ENCODE measurements around the gene SOAT1. TPM values are rescaled to one million over a fixed set of nuclear protein-coding genes. Genes with fewer than 3 reads are reported as not detected.

Gene SOAT1
- total RNA-seq, 1 experiment from 2014 or later: 43.5 TPM

DNA sequence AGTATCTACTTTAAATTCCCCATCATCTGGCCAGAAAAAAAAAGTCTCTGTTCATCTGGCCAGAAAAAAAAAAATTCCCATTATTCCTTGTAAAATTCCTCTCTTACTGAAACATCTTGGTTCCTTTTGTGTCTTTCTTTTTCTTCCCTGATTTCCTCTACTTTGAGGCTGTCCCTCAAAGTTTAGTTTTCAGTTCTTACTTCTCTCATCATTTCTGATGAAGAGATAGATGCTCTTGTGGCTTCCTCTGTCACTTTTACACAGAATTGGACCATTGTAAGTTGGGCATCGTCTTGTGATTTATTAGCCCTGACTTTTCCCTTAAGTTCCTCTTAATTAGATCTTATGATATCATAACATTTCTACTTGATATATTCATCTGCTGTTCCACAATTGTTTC, 6.5 kb downstream of the SOAT1 start:
- TF ChIP-seq, protein P1, sequence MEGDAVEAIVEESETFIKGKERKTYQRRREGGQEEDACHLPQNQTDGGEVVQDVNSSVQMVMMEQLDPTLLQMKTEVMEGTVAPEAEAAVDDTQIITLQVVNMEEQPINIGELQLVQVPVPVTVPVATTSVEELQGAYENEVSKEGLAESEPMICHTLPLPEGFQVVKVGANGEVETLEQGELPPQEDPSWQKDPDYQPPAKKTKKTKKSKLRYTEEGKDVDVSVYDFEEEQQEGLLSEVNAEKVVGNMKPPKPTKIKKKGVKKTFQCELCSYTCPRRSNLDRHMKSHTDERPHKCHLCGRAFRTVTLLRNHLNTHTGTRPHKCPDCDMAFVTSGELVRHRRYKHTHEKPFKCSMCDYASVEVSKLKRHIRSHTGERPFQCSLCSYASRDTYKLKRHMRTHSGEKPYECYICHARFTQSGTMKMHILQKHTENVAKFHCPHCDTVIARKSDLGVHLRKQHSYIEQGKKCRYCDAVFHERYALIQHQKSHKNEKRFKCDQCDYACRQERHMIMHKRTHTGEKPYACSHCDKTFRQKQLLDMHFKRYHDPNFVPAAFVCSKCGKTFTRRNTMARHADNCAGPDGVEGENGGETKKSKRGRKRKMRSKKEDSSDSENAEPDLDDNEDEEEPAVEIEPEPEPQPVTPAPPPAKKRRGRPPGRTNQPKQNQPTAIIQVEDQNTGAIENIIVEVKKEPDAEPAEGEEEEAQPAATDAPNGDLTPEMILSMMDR (conservative IDR thresholded peaks at IDR 0.05): no peak
- TF ChIP-seq EZH2 (IDR thresholded peaks at IDR 0.05; ENCODE audit: low read depth): no peak
- H3K36me3 ChIP-seq (ENCODE audit: low read depth): no peaks in the 10 kb centered on the region
- no peak overlapping the region for H3K27ac ChIP-seq
- H3K9me2 ChIP-seq (ENCODE audit: insufficient read depth): no peaks in the 10 kb centered on the region
- H3K27me3 ChIP-seq (ENCODE audit: insufficient read depth, low read depth): no peaks in the 10 kb centered on the region
- no peak overlapping the region for H2AFZ ChIP-seq
- H4K20me1 ChIP-seq (ENCODE audit: insufficient read depth): no peaks in the 10 kb centered on the region
- peaks cover 12% of the 10 kb centered on the region for H3K4me1 ChIP-seq (replicated peaks; ENCODE audit: insufficient read depth)
- H3K79me2 ChIP-seq (ENCODE audit: low read depth): peaks cover 38% of the 10 kb centered on the region
- intact Hi-C loops (cut with micrococcal nuclease; ENCODE audit: unreplicated experiment): loop anchor here (5.0 kb wide), 1 partner anchor 52 kb away; no protein-coding TSS in a partner anchor
- H3K4me3 ChIP-seq: no peak overlapping the region
- POLR2A ChIA-PET (ENCODE audit: unreplicated experiment): no interaction called here
- H3K9me3 ChIP-seq (ENCODE audit: insufficient read depth, low read depth): no peaks in the 10 kb centered on the region
- no TSS peak for BruUV-seq (replicated peaks)
- DNase-seq: no peak
- H3F3A ChIP-seq (ENCODE audit: insufficient read depth, low read depth): peaks cover 5% of the 10 kb centered on the region
- H3K4me2 ChIP-seq: no peak overlapping the region
- CTCF ChIA-PET: no interaction called here

DNA sequence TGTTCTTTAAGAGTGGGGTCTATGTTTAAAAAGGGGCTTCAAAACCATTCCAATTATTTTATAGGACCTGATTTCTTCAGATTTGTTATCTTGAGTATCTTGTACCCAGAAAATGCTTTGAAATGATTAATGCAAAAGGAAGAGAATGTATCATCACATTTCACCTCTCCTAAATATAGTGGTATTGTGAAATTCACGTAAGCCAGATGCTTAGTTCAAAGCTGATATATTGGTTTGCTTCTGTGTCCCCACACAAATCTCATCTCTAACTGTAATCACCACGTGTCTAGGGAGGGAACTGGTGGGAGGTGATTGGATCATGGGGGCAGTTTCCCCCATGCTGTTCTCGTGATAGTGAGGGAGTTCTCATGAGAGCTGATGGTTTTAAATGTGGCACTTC, 8.5 kb downstream of the SOAT1 start:
- Histone ChIP-seq H3K4me3 (no peak overlapping the region), H3K79me2 (ENCODE audit: low read depth) (peaks cover 22% of the 10 kb centered on the region), H3K27me3 (ENCODE audit: insufficient read depth, low read depth) (no peaks in the 10 kb centered on the region), H3K36me3 (ENCODE audit: low read depth) (0 out of 2 replicates have a peak, but pooled peaks cover 4% of the 10 kb centered on the region), H4K20me1 (ENCODE audit: insufficient read depth) (no peaks in the 10 kb centered on the region), H3K27ac (no peak overlapping the region), H3K9me3 (ENCODE audit: insufficient read depth, low read depth) (no peaks in the 10 kb centered on the region), H3F3A (ENCODE audit: insufficient read depth, low read depth) (no peaks in the 10 kb centered on the region), H2AFZ (no peak overlapping the region), H3K4me1 (replicated peaks; ENCODE audit: insufficient read depth) (peaks cover 7% of the 10 kb centered on the region; the same call in 1 of the 2 replicates), H3K9me2 (ENCODE audit: insufficient read depth) (no peaks in the 10 kb centered on the region), H3K4me2 (no peak overlapping the region)
- ChIA-PET CTCF (no interaction called here), POLR2A (ENCODE audit: unreplicated experiment) (no interaction called here)
- no TSS peak for BruUV-seq (replicated peaks)
- TF ChIP-seq, protein P1 (conservative IDR thresholded peaks at IDR 0.05): no peak
- no peak for TF ChIP-seq EZH2 (IDR thresholded peaks at IDR 0.05; ENCODE audit: low read depth)
- no peak for DNase-seq
- intact Hi-C loops (cut with micrococcal nuclease; ENCODE audit: unreplicated experiment): loop anchor here (5.0 kb wide), 1 partner anchor 50 kb away; no protein-coding TSS in a partner anchor

DNA sequence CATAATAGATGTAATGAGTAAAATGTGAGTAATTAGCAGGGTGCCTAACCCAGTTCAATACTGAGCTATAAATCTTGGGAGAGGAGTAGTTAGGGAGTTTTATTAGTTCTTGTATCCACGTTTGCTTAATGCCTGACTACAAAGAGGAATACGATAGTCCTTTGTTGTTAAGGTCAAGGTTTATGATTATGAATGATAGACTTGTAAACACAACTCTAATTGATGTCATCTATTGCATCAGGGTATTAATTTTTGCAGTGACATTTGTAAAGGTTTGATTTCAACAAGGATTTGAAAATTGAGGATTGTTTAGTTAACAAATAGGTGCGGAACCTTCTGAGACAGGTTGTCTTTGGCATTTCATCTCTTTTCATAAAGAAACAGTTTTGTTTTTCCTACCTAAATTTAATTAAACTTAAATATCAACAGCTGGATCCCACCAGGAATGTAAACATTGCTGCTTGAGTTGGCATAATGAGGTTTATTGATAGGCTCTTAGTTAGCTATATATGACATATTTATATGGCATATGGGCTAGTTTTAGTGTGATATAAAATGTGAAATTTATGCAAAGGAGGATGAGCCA, 9.7 kb downstream of the SOAT1 start:
- Histone ChIP-seq H2AFZ (no peak overlapping the region), H3F3A (ENCODE audit: insufficient read depth, low read depth) (no peaks in the 10 kb centered on the region), H3K4me3 (no peak overlapping the region), H4K20me1 (ENCODE audit: insufficient read depth) (no peaks in the 10 kb centered on the region), H3K4me1 (replicated peaks; ENCODE audit: insufficient read depth) (peaks cover 7% of the 10 kb centered on the region; the same call in 1 of the 2 replicates), H3K27me3 (ENCODE audit: insufficient read depth, low read depth) (no peaks in the 10 kb centered on the region), H3K27ac (no peak overlapping the region), H3K4me2 (no peak overlapping the region), H3K9me2 (ENCODE audit: insufficient read depth) (no peaks in the 10 kb centered on the region), H3K9me3 (ENCODE audit: insufficient read depth, low read depth) (no peaks in the 10 kb centered on the region), H3K36me3 (ENCODE audit: low read depth) (0 out of 2 replicates have a peak, but pooled peaks cover 4% of the 10 kb centered on the region), H3K79me2 (ENCODE audit: low read depth) (peaks cover 16% of the 10 kb centered on the region)
- ChIA-PET CTCF (no interaction called here), POLR2A (ENCODE audit: unreplicated experiment) (no interaction called here)
- DNase-seq: no peak
- no peak for TF ChIP-seq EZH2 (IDR thresholded peaks at IDR 0.05; ENCODE audit: low read depth)
- TF ChIP-seq, protein P1 (conservative IDR thresholded peaks at IDR 0.05): no peak
- BruUV-seq (replicated peaks): no TSS peak
- intact Hi-C loops (cut with micrococcal nuclease; ENCODE audit: unreplicated experiment): loop anchor here (5.0 kb wide), 1 partner anchor 49 kb away; no protein-coding TSS in a partner anchor
